IMR-90 (cell line): Measurements from ENCODE around the gene KCNIP3. TPM values are rescaled to one million over a fixed set of nuclear protein-coding genes. Genes with fewer than 3 reads are reported as not detected.

Source experiments
- ATAC-seq: fragments of 200-7000 bp; cut with Tn5 transposase; 2 replicates; pipeline ENCODE4 v1.9.1; 2020; ENCODE audit warnings: low read depth, mild to moderate bottlenecking, moderate library complexity
- BruUV-seq: library from RNA; stranded (reverse); fragments of 400-500 nt; replicated peaks from 2 replicates; lab custom pipeline; 2021; lab: Mats Ljungman, UMichigan
- CTCF ChIA-PET: fragments of 300-600 bp; formaldehyde crosslinking; extraction: SDS; loops from one replicate; lab custom pipeline; 2021; ENCODE audit warnings: antibody characterized with exemption; lab: Yijun Ruan, JAX
- POLR2A ChIA-PET: fragments of 300-600 bp; sonication (Branson Sonifier 250); formaldehyde crosslinking; loops from one replicate; lab custom pipeline; 2022; ENCODE audit warnings: antibody characterized with exemption; ENCODE audit not compliant: unreplicated experiment; lab: Charles Lee
- DNase-seq: peaks from one replicate; pipeline ENCODE4 v3.0.0; 2013
- H2AFZ ChIP-seq: replicated peaks from 2 replicates; pipeline ENCODE3; 2013; ENCODE audit warnings: low read length, mild to moderate bottlenecking; ENCODE audit not compliant: poor library complexity
- H2AK5ac ChIP-seq: 2 replicates; pipeline ENCODE4 v1.6.1; 2013; ENCODE audit warnings: low read depth, low read length, inconsistent platforms
- H2AK9ac ChIP-seq: replicated peaks from 2 replicates; pipeline ENCODE3; 2013; ENCODE audit warnings: mild to moderate bottlenecking, low read depth, low read length, moderate library complexity; ENCODE audit not compliant: poor library complexity
- H2BK120ac ChIP-seq: 2 replicates; pipeline ENCODE4 v1.6.1; 2013; ENCODE audit warnings: low read depth, low read length, inconsistent platforms
- H2BK15ac ChIP-seq: 3 replicates; pipeline ENCODE4 v1.6.1; 2013; ENCODE audit warnings: low read depth, low read length, inconsistent platforms
- H2BK20ac ChIP-seq: 2 replicates; pipeline ENCODE4 v1.6.1; 2013; ENCODE audit warnings: low read depth, mild to moderate bottlenecking, inconsistent platforms, low read length, moderate library complexity
- H2BK5ac ChIP-seq: 2 replicates; pipeline ENCODE4 v1.6.1; 2013; ENCODE audit warnings: mild to moderate bottlenecking, low read depth, low read length, inconsistent platforms; ENCODE audit not compliant: poor library complexity, severe bottlenecking
- H3K14ac ChIP-seq: replicated peaks from 2 replicates; pipeline ENCODE4 v1.6.1; 2013; ENCODE audit warnings: low read depth, low read length, inconsistent platforms
- H3K18ac ChIP-seq: 2 replicates; pipeline ENCODE4 v1.6.1; 2013; ENCODE audit warnings: low read depth, low read length, control low read depth
- H3K23ac ChIP-seq: 2 replicates; pipeline ENCODE4 v1.6.1; 2013; ENCODE audit warnings: low read depth, low read length, inconsistent platforms
- H3K27ac ChIP-seq: 2 replicates; pipeline ENCODE4 v1.5.1; 2013; ENCODE audit warnings: mild to moderate bottlenecking, control low read depth, low read length; ENCODE audit not compliant: insufficient read depth
- H3K27me3 ChIP-seq: 2 replicates; pipeline ENCODE4 v1.6.1; 2013; ENCODE audit warnings: low read length; ENCODE audit not compliant: control insufficient read depth, insufficient read depth
- H3K36me3 ChIP-seq: 2 replicates; pipeline ENCODE4 v1.6.1; 2013; ENCODE audit warnings: low read length, mixed read lengths; ENCODE audit not compliant: control insufficient read depth, insufficient read depth
- H3K4ac ChIP-seq: 2 replicates; pipeline ENCODE4 v1.6.1; 2013; ENCODE audit warnings: low read depth, low read length, inconsistent platforms
- H3K4me1 ChIP-seq: 2 replicates; pipeline ENCODE4 v1.6.1; 2013; ENCODE audit warnings: low read length, mixed read lengths; ENCODE audit not compliant: control insufficient read depth, insufficient read depth
- H3K4me2 ChIP-seq: 2 replicates; pipeline ENCODE4 v1.6.1; 2013; ENCODE audit warnings: low read depth, mild to moderate bottlenecking, control low read depth, low read length, moderate library complexity
- H3K4me3 ChIP-seq: 2 replicates; pipeline ENCODE4 v1.5.1; 2013; ENCODE audit warnings: low read depth, mild to moderate bottlenecking, control low read depth, low read length, moderate library complexity; ENCODE audit not compliant: insufficient read depth
- H3K56ac ChIP-seq: 2 replicates; pipeline ENCODE4 v1.6.1; 2013; ENCODE audit warnings: low read length, inconsistent platforms; ENCODE audit not compliant: insufficient read depth; ENCODE audit errors: extremely low read depth
- H3K79me1 ChIP-seq, 2 experiments: 2 replicates each; pipeline ENCODE4 v1.6.1; 2013; ENCODE audit warnings: low read length in 2 of 2, inconsistent platforms in 1 of 2, low read depth in 1 of 2
- H3K9ac ChIP-seq: 2 replicates; pipeline ENCODE4 v1.6.1; 2013; ENCODE audit warnings: low read depth, low read length, control low read depth
- H3K9me1 ChIP-seq: 2 replicates; pipeline ENCODE4 v1.6.1; 2013; ENCODE audit warnings: low read length, inconsistent platforms; ENCODE audit not compliant: insufficient read depth
- H3K9me3 ChIP-seq: 2 replicates; pipeline ENCODE4 v1.6.1; 2013; ENCODE audit warnings: low read length; ENCODE audit not compliant: control insufficient read depth, insufficient read depth
- H4K20me1 ChIP-seq: 2 replicates; pipeline ENCODE4 v1.6.1; 2013; ENCODE audit warnings: low read length, inconsistent platforms; ENCODE audit not compliant: insufficient read depth
- H4K5ac ChIP-seq: 2 replicates; pipeline ENCODE4 v1.6.1; 2013; ENCODE audit warnings: mild to moderate bottlenecking, low read depth, low read length, control low read depth
- H4K8ac ChIP-seq, 2 experiments: 2 replicates each; pipeline ENCODE4 v1.6.1; 2013; ENCODE audit warnings: low read depth in 2 of 2, low read length in 2 of 2, control low read depth in 1 of 2, inconsistent platforms in 1 of 2
- H4K91ac ChIP-seq: 2 replicates; pipeline ENCODE4 v1.6.1; 2013; ENCODE audit warnings: low read depth, low read length, inconsistent platforms; ENCODE audit not compliant: insufficient read depth
- BHLHE40 ChIP-seq: fragments of 150-350 bp; IDR thresholded peaks from 2 replicates; pipeline ENCODE4 v1.6.1; 2016; ENCODE audit warnings: mild to moderate bottlenecking, low read depth, low read length
- CHD1 ChIP-seq: IDR thresholded peaks from 2 replicates; pipeline ENCODE4 v1.6.1; 2012; ENCODE audit warnings: low read depth, low read length, improper control_type of control experiment
- NFE2L2 ChIP-seq: fragments of 150-350 bp; IDR thresholded peaks from 2 replicates; pipeline ENCODE4 v1.6.1; 2016; ENCODE audit warnings: low read depth, mild to moderate bottlenecking, low read length
- RAD21 ChIP-seq: IDR thresholded peaks from 2 replicates; pipeline ENCODE4 v1.6.1; 2012; ENCODE audit warnings: low read length, improper control_type of control experiment
- RFX5 ChIP-seq: IDR thresholded peaks from 2 replicates; pipeline ENCODE4 v1.8.0; 2012; ENCODE audit warnings: low read depth, mild to moderate bottlenecking, low read length, moderate library complexity
- SMC3 ChIP-seq: fragments of 150-350 bp; IDR thresholded peaks from 2 replicates; pipeline ENCODE4 v1.6.1; 2016; ENCODE audit warnings: low read depth, mild to moderate bottlenecking, antibody characterized with exemption, low read length, moderate library complexity
- WGBS, 2 experiments: methylation state at CpG; one replicate each; pipeline versions ENCODE4 v1.1.5 to v1.1.7; 2013; ENCODE audit warnings: missing lambda C conversion rate in 2 of 2; ENCODE audit not compliant: insufficient read length in 1 of 2; ENCODE audit errors: extremely low coverage in 2 of 2; 5-methylcytosine and 5-hydroxymethylcytosine counted together
- dilution Hi-C: fragments of 300-500 bp; cut with HindIII; formaldehyde crosslinking; loops from one replicate; pipeline ENCODE4 v1.14.3; 2018; ENCODE audit warnings: low sequenced_read_pairs; ENCODE audit not compliant: unreplicated experiment
- in situ Hi-C: fragments of 300-500 bp; cut with MboI; formaldehyde crosslinking; loops from 3 replicates; pipeline ENCODE4 v1.14.3; 2019; ENCODE audit warnings: low sequenced_read_pairs, inconsistent platforms, mixed read lengths
- intact Hi-C: fragments of 100-400 bp; cut with micrococcal nuclease; formaldehyde crosslinking; loops from 2 replicates; pipeline ENCODE4 v1.10.0; 2022
- polyA plus RNA-seq, 3 experiments: library from polyadenylated mRNA; depleted of rRNA; stranded (reverse); fragments of >200 nt; gene quantifications; 2 replicates each; pipeline ENCODE4 v1.2.3, GENCODE V29; 2012; ENCODE audit warnings: low replicate concordance in 1 of 3
- total RNA-seq: library from RNA; depleted of rRNA; stranded (reverse); fragments of >200 nt; gene quantifications from 2 replicates; pipeline ENCODE4 v1.2.3, GENCODE V29; 2012

The KCNIP3 gene
- total and polyA plus RNA-seq, 2 of the 4 experiments (the other 2 are of a cell fraction) = 0.72 to 1.4 TPM

GRCh38 chr2:95372216-95372829 lies 75.2 kb downstream of the KCNIP3 start:
- Histone ChIP-seq H3K4me3 (no peak overlapping the region), H3K9ac (no peak overlapping the region), H3K18ac (no peak overlapping the region), H2BK20ac (no peak overlapping the region), H3K4ac (no peak overlapping the region), H4K91ac (no peak overlapping the region), H2AK9ac (no peak overlapping the region), H3K27ac (no peak overlapping the region), H2AFZ (no peak overlapping the region), H3K4me1 (no peaks in the 10 kb centered on the region), H2BK15ac (no peak overlapping the region), H4K8ac (no peak overlapping the region), H3K9me1 (no peaks in the 10 kb centered on the region), H3K56ac (no peak overlapping the region), H2BK5ac (no peak overlapping the region), H2AK5ac (no peak overlapping the region), H4K20me1 (no peaks in the 10 kb centered on the region), H3K79me1 (no peaks in the 10 kb centered on the region), H2BK120ac (no peak overlapping the region), H3K27me3 (peaks cover 2% of the 10 kb centered on the region; the same call in 1 of the 2 replicates), H3K9me3 (no peaks in the 10 kb centered on the region), H4K5ac (no peak overlapping the region), H3K14ac (no peak overlapping the region), H3K36me3 (no peaks in the 10 kb centered on the region), H3K4me2 (no peak overlapping the region), H3K23ac (no peak overlapping the region)
- POLR2A ChIA-PET = no interaction called here
- 80% methylated on average over 5 of the region's 8 CpGs; no CpG with 5 or more reads in 1 of the 2 experiments for WGBS, 2 experiments
- dilution Hi-C loops = no loop called here
- intact Hi-C loops = no loop called here
- CTCF ChIA-PET = no interaction called here
- in situ Hi-C loops = no loop called here
- TF ChIP-seq RAD21 (no peak), CHD1 (no peak), BHLHE40 (no peak), NFE2L2 (no peak), RFX5 (no peak), SMC3 (no peak)
- no TSS peak for BruUV-seq
- ATAC-seq (no peak), DNase-seq (no peak)
